HL-60 (cell line): ENCODE data around the gene HERC2.

Source experiments
- DNase-seq, 2 experiments: peaks; one replicate each; pipeline ENCODE4 v3.0.0-alpha.2; 2010 to 2020; ENCODE audit warnings: low read depth in 1 of 2, low spot score in 1 of 2
- H3K27ac ChIP-seq: fragments of 250-450 bp; sonication (Bioruptor Pico); replicated peaks from 2 replicates; pipeline ENCODE4 v1.5.1; 2020; ENCODE audit warnings: mild to moderate bottlenecking, moderate library complexity
- H3K27me3 ChIP-seq: fragments of 250-450 bp; sonication (Bioruptor Pico); 2 replicates; pipeline ENCODE4 v1.5.1; 2021; ENCODE audit warnings: mild to moderate bottlenecking, moderate library complexity; ENCODE audit not compliant: insufficient read depth, poor library complexity, severe bottlenecking
- H3K4me3 ChIP-seq: replicated peaks from 2 replicates; pipeline ENCODE4 v1.5.1; 2011; ENCODE audit warnings: mild to moderate bottlenecking, control low read depth, low read length; ENCODE audit not compliant: insufficient read depth
- GABPA ChIP-seq: IDR thresholded peaks from 2 replicates; pipeline ENCODE4 v1.6.1; 2012; ENCODE audit warnings: low read depth
- POLR2AphosphoS5 ChIP-seq: IDR thresholded peaks from 2 replicates; pipeline ENCODE4 v1.6.1; 2012; ENCODE audit warnings: low read depth
- SPI1 ChIP-seq: IDR thresholded peaks from 2 replicates; pipeline ENCODE4 v1.6.1; 2012; ENCODE audit warnings: low read depth, mild to moderate bottlenecking, borderline replicate concordance
- TF ChIP-seq, protein P1 (sequence below): IDR thresholded peaks from 2 replicates; pipeline ENCODE4 v1.6.1; 2012; ENCODE audit warnings: low read depth; ENCODE audit not compliant: insufficient replicate concordance
- TF ChIP-seq, protein P2 (sequence below): IDR thresholded peaks from one replicate; pipeline ENCODE4 v1.5.1; 2011; ENCODE audit warnings: low read length, control low read depth, inconsistent platforms; ENCODE audit not compliant: insufficient read depth

HERC2 gene

GRCh38 chr15:28109626-28110455, 212.1 kb downstream of the HERC2 start:
- Histone ChIP-seq H3K27me3 (peaks cover 17% of the 10 kb centered on the region), H3K4me3 (no peak overlapping the region), H3K27ac (no peak overlapping the region)
- TF ChIP-seq, protein P1, sequence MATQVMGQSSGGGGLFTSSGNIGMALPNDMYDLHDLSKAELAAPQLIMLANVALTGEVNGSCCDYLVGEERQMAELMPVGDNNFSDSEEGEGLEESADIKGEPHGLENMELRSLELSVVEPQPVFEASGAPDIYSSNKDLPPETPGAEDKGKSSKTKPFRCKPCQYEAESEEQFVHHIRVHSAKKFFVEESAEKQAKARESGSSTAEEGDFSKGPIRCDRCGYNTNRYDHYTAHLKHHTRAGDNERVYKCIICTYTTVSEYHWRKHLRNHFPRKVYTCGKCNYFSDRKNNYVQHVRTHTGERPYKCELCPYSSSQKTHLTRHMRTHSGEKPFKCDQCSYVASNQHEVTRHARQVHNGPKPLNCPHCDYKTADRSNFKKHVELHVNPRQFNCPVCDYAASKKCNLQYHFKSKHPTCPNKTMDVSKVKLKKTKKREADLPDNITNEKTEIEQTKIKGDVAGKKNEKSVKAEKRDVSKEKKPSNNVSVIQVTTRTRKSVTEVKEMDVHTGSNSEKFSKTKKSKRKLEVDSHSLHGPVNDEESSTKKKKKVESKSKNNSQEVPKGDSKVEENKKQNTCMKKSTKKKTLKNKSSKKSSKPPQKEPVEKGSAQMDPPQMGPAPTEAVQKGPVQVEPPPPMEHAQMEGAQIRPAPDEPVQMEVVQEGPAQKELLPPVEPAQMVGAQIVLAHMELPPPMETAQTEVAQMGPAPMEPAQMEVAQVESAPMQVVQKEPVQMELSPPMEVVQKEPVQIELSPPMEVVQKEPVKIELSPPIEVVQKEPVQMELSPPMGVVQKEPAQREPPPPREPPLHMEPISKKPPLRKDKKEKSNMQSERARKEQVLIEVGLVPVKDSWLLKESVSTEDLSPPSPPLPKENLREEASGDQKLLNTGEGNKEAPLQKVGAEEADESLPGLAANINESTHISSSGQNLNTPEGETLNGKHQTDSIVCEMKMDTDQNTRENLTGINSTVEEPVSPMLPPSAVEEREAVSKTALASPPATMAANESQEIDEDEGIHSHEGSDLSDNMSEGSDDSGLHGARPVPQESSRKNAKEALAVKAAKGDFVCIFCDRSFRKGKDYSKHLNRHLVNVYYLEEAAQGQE: no peak
- TF ChIP-seq SPI1 (no peak), POLR2AphosphoS5 (no peak)
- no peak for DNase-seq

GRCh38 chr15:28107904-28108275, 214.1 kb downstream of the HERC2 start:
- no peak overlapping the region for H3K27ac ChIP-seq
- peaks cover 17% of the 10 kb centered on the region for H3K27me3 ChIP-seq
- H3K4me3 ChIP-seq: no peak overlapping the region
- no peak for DNase-seq
- no peak for TF ChIP-seq POLR2AphosphoS5
- TF ChIP-seq GABPA: no peak
- no peak for TF ChIP-seq SPI1
- TF ChIP-seq, protein P2, sequence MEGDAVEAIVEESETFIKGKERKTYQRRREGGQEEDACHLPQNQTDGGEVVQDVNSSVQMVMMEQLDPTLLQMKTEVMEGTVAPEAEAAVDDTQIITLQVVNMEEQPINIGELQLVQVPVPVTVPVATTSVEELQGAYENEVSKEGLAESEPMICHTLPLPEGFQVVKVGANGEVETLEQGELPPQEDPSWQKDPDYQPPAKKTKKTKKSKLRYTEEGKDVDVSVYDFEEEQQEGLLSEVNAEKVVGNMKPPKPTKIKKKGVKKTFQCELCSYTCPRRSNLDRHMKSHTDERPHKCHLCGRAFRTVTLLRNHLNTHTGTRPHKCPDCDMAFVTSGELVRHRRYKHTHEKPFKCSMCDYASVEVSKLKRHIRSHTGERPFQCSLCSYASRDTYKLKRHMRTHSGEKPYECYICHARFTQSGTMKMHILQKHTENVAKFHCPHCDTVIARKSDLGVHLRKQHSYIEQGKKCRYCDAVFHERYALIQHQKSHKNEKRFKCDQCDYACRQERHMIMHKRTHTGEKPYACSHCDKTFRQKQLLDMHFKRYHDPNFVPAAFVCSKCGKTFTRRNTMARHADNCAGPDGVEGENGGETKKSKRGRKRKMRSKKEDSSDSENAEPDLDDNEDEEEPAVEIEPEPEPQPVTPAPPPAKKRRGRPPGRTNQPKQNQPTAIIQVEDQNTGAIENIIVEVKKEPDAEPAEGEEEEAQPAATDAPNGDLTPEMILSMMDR: no peak

GRCh38 chr15:28107111-28107903, 214.7 kb downstream of the HERC2 start:
- Histone ChIP-seq H3K27me3 (peaks cover 17% of the 10 kb centered on the region), H3K4me3 (no peak overlapping the region), H3K27ac (no peak overlapping the region)
- DNase-seq: no peak
- no peak for TF ChIP-seq POLR2AphosphoS5
- TF ChIP-seq, protein P2: no peak

- TF ChIP-seq, protein P2: no peak
- TF ChIP-seq SPI1 (no peak), POLR2AphosphoS5 (no peak), GABPA (no peak)
- TF ChIP-seq, protein P1: no peak
- Histone ChIP-seq H3K27me3 (peaks cover 17% of the 10 kb centered on the region), H3K4me3 (no peak overlapping the region), H3K27ac (no peak overlapping the region)
- DNase-seq: no peak
Observed at GRCh38 chr15:28106294-28107110, 215.5 kb downstream of the HERC2 start.
